ENCODE results near the gene MPND.

DNA sequence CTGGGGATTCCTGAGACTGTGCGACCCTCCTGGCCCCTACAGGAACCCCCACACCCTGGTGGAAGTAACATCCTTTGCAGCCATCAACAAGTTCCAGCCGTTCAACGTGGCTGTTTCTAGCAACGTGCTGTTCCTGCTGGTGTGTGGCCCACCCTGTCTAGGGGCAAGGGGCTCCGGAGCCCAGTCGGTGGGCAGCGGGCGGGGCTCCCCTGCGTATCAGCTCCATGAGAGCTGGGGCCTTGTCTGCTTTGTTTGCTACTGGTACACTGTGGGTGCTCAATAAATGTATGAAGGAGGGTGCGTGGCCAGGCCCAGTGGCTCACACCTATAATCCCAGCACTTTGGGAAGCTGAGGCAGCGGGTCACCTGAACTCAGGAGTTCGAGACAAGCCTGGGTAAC lies 10.9 kb downstream of the MPND start:
- TF ChIP-seq CTCF (IDR thresholded peaks at IDR 0.05 in 2 of 3, conservative IDR thresholded peaks at IDR 0.05 in 1 of 3; ENCODE audit: borderline replicate concordance in 1 of 3, insufficient read depth in 1 of 3, low read depth in 2 of 3, low read length in 2 of 3) (no peak), RAD21 (IDR thresholded peaks at IDR 0.05; ENCODE audit: low read depth) (no peak), EZH2 (IDR thresholded peaks at IDR 0.05) (no peak), CEBPB (IDR thresholded peaks at IDR 0.05; ENCODE audit: low read depth) (no peak), MAX (IDR thresholded peaks at IDR 0.05) (no peak), POLR2A (IDR thresholded peaks at IDR 0.05; ENCODE audit: borderline replicate concordance, extremely low read depth, insufficient read depth, insufficient read length) (no peak), POLR2AphosphoS5 (IDR thresholded peaks at IDR 0.05; ENCODE audit: low read depth, low read length) (no peak), JUND (IDR thresholded peaks at IDR 0.05) (no peak), FOSL1 (IDR thresholded peaks at IDR 0.05; ENCODE audit: low read depth) (no peak)
- TF ChIP-seq, protein P1, sequence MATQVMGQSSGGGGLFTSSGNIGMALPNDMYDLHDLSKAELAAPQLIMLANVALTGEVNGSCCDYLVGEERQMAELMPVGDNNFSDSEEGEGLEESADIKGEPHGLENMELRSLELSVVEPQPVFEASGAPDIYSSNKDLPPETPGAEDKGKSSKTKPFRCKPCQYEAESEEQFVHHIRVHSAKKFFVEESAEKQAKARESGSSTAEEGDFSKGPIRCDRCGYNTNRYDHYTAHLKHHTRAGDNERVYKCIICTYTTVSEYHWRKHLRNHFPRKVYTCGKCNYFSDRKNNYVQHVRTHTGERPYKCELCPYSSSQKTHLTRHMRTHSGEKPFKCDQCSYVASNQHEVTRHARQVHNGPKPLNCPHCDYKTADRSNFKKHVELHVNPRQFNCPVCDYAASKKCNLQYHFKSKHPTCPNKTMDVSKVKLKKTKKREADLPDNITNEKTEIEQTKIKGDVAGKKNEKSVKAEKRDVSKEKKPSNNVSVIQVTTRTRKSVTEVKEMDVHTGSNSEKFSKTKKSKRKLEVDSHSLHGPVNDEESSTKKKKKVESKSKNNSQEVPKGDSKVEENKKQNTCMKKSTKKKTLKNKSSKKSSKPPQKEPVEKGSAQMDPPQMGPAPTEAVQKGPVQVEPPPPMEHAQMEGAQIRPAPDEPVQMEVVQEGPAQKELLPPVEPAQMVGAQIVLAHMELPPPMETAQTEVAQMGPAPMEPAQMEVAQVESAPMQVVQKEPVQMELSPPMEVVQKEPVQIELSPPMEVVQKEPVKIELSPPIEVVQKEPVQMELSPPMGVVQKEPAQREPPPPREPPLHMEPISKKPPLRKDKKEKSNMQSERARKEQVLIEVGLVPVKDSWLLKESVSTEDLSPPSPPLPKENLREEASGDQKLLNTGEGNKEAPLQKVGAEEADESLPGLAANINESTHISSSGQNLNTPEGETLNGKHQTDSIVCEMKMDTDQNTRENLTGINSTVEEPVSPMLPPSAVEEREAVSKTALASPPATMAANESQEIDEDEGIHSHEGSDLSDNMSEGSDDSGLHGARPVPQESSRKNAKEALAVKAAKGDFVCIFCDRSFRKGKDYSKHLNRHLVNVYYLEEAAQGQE (IDR thresholded peaks at IDR 0.05; ENCODE audit: low read depth) = no peak
